GM12878 (cell line): ENCODE data around the gene LEPR. TPM values are rescaled to one million over a fixed set of nuclear protein-coding genes. Genes with fewer than 3 reads are reported as not detected.

Experiments used
- ATAC-seq: fragments of 200-7000 bp; cut with Tn5 transposase; 3 replicates; pipeline ENCODE4 v1.9.1; 2020; ENCODE audit warnings: mild to moderate bottlenecking, moderate library complexity
- BruUV-seq: library from RNA; stranded (reverse); fragments of 400-500 nt; replicated peaks from 2 replicates; lab custom pipeline; 2021; lab: Mats Ljungman, UMichigan
- CTCF ChIA-PET: fragments of 300-600 bp; sonication (Branson Sonifier 250); formaldehyde crosslinking; extraction: SDS; loops from one replicate; lab custom pipeline; 2021; ENCODE audit warnings: inconsistent platforms; lab: Yijun Ruan, JAX
- POLR2A ChIA-PET: fragments of 350-600 bp; formaldehyde crosslinking; extraction: SDS; loops from one replicate; lab custom pipeline; 2021; ENCODE audit warnings: inconsistent platforms; lab: Charles Lee
- RAD21 ChIA-PET: fragments of 300-600 bp; sonication (Branson Sonifier 250); formaldehyde crosslinking; loops from one replicate; lab custom pipeline; 2023; ENCODE audit warnings: antibody characterized with exemption; ENCODE audit not compliant: unreplicated experiment; lab: Charles Lee
- SMC1A ChIA-PET: fragments of 300-600 bp; sonication (Branson Sonifier 250); formaldehyde crosslinking; loops from one replicate; lab custom pipeline; 2023; ENCODE audit not compliant: unreplicated experiment, uncharacterized antibody; lab: Charles Lee
- DNase-seq: peaks from one replicate; pipeline ENCODE4 v3.0.0-alpha.2; 2011; ENCODE audit warnings: low read depth, low spot score
- FAIRE-seq: peaks from 3 replicates; lab custom pipeline; 2011; peaks lifted over from hg19 to GRCh38; lab: Jason Lieb, UNC
- H2AFZ ChIP-seq: 2 replicates; pipeline ENCODE4 v1.6.0; 2011; ENCODE audit warnings: low read depth, low read length, control low read depth; ENCODE audit not compliant: control insufficient read depth
- H3K27ac ChIP-seq: 2 replicates; pipeline ENCODE4 v1.5.1; 2011; ENCODE audit warnings: control low read depth; ENCODE audit not compliant: control insufficient read depth, insufficient read depth
- H3K27me3 ChIP-seq, 2 experiments: replicated peaks in 1 of 2; 2 replicates each; pipeline versions ENCODE4 v1.6.0 to v1.6.1; 2011; ENCODE audit warnings: low read length in 1 of 2; ENCODE audit not compliant: control insufficient read depth in 2 of 2, insufficient read depth in 2 of 2
- H3K36me3 ChIP-seq, 2 experiments: 2 replicates each; pipeline ENCODE4 v1.5.1; 2011; ENCODE audit warnings: low read length in 1 of 2; ENCODE audit not compliant: control insufficient read depth in 2 of 2, insufficient read depth in 2 of 2
- H3K4me1 ChIP-seq: 2 replicates; pipeline ENCODE4 v1.6.1; 2011; ENCODE audit warnings: mild to moderate bottlenecking, low read length, moderate library complexity, mixed read lengths; ENCODE audit not compliant: control insufficient read depth, insufficient read depth
- H3K4me2 ChIP-seq: 2 replicates; pipeline ENCODE4 v1.6.0; 2011; ENCODE audit warnings: control low read depth; ENCODE audit not compliant: control insufficient read depth, insufficient read depth
- H3K4me3 ChIP-seq: fragments of 200-600 bp; sonication (generic); 2 replicates; pipeline ENCODE4 v1.5.1; 2016
- H3K79me2 ChIP-seq: 2 replicates; pipeline ENCODE4 v1.6.0; 2011; ENCODE audit warnings: low read length; ENCODE audit not compliant: control insufficient read depth, insufficient read depth
- H3K9ac ChIP-seq: 2 replicates; pipeline ENCODE4 v1.8.0; 2011; ENCODE audit warnings: low read length, control low read depth, mixed read lengths; ENCODE audit not compliant: control insufficient read depth, insufficient read depth
- H3K9me3 ChIP-seq: replicated peaks from 3 replicates; pipeline ENCODE4 v1.5.1; 2011; ENCODE audit warnings: mild to moderate bottlenecking, low read length; ENCODE audit not compliant: control insufficient read depth, insufficient read depth
- H4K20me1 ChIP-seq: 2 replicates; pipeline ENCODE4 v1.6.0; 2011; ENCODE audit not compliant: control insufficient read depth, insufficient read depth
- BACH1 ChIP-seq: fragments of 450-650 bp; IDR thresholded peaks from 2 replicates; pipeline ENCODE4 v1.6.1; 2017; ENCODE audit warnings: mild to moderate bottlenecking, borderline replicate concordance
- BCL11A ChIP-seq: IDR thresholded peaks from 2 replicates; pipeline ENCODE4 v1.6.1; 2011; ENCODE audit warnings: low read depth, low read length
- EGR1 ChIP-seq, 2 experiments: IDR thresholded peaks; 1 replicate in 1 of 2; 2 replicates in 1 of 2; pipeline ENCODE4 v1.6.1; 2011 to 2012; ENCODE audit warnings: low read depth in 2 of 2, low read length in 2 of 2, borderline replicate concordance in 1 of 2, mild to moderate bottlenecking in 1 of 2, moderate library complexity in 1 of 2
- EZH2 ChIP-seq: IDR thresholded peaks from 2 replicates; pipeline ENCODE4 v1.6.1; 2012; ENCODE audit warnings: low read depth, mild to moderate bottlenecking, control low read depth, inconsistent platforms, low read length, borderline replicate concordance; ENCODE audit not compliant: control insufficient read depth
- FOXK2 ChIP-seq: fragments of 450-650 bp; IDR thresholded peaks from 2 replicates; pipeline ENCODE4 v1.6.1; 2017; ENCODE audit warnings: mild to moderate bottlenecking, moderate library complexity
- HDAC2 ChIP-seq: fragments of 200-600 bp; sonication (generic); IDR thresholded peaks from 2 replicates; pipeline ENCODE4 v1.6.1; 2017
- IRF3 ChIP-seq: fragments of 450-650 bp; IDR thresholded peaks from 2 replicates; pipeline ENCODE4 v1.6.1; 2014; ENCODE audit warnings: mild to moderate bottlenecking
- PAX8 ChIP-seq: fragments of 450-650 bp; IDR thresholded peaks from 2 replicates; pipeline ENCODE4 v1.6.1; 2017; ENCODE audit warnings: mild to moderate bottlenecking, moderate library complexity
- RBBP5 ChIP-seq: fragments of 200-600 bp; sonication (generic); conservative IDR thresholded peaks from 2 replicates; pipeline ENCODE4 v1.6.1; 2016
- SMAD5 ChIP-seq: IDR thresholded peaks from 2 replicates; pipeline ENCODE4 v1.6.1; 2016; ENCODE audit warnings: antibody characterized with exemption, low read depth
- STAT1 ChIP-seq: fragments of 450-650 bp; conservative IDR thresholded peaks from 2 replicates; pipeline ENCODE4 v1.6.1; 2014; ENCODE audit warnings: antibody characterized with exemption, mild to moderate bottlenecking
- SUPT20H ChIP-seq: IDR thresholded peaks from 2 replicates; pipeline ENCODE4 v1.6.1; 2011; ENCODE audit warnings: low read depth, mild to moderate bottlenecking, low read length, moderate library complexity, borderline replicate concordance; ENCODE audit not compliant: control insufficient read depth
- WRNIP1 ChIP-seq: IDR thresholded peaks from 2 replicates; pipeline ENCODE4 v1.6.1; 2011; ENCODE audit warnings: low read depth, low read length, improper control_type of control experiment, borderline replicate concordance
- YBX1 ChIP-seq: fragments of 450-650 bp; IDR thresholded peaks from 2 replicates; pipeline ENCODE4 v1.6.1; 2016; ENCODE audit warnings: antibody characterized with exemption
- WGBS: methylation state at CpG from one replicate; pipeline ENCODE4 v1.1.6; 2016; ENCODE audit warnings: low lambda C conversion rate; ENCODE audit not compliant: insufficient replicate concordance, insufficient coverage; ENCODE audit errors: missing lambda C conversion rate; 5-methylcytosine and 5-hydroxymethylcytosine counted together
- in situ Hi-C: fragments of 300-500 bp; cut with MboI; formaldehyde crosslinking; loops from 9 replicates; pipeline ENCODE4 v1.14.3; 2018; ENCODE audit warnings: mixed read lengths
- intact Hi-C: fragments of 100-400 bp; cut with micrococcal nuclease; formaldehyde crosslinking; loops from one replicate; pipeline ENCODE4 v1.14.2; 2022; ENCODE audit not compliant: unreplicated experiment
- polyA plus RNA-seq, 11 experiments: library from polyadenylated mRNA; depleted of rRNA in 4 of 11; unstranded in 6 of 11; stranded (reverse) in 5 of 11; fragments of >200 nt; fragmentation: Nextera tagmentation in 4 of 11; fragmentation: Illumina TruSeq in 1 of 11; extraction: Ambion mirVana in 4 of 11; extraction: Trizol in 1 of 11; gene quantifications; 1 replicate in 1 of 11; 2 replicates in 10 of 11; pipeline versions ENCODE4 v1.2.1 to v1.2.3, GENCODE V29; 2011 to 2016; ENCODE audit warnings: inconsistent platforms in 2 of 11, missing spikeins in 2 of 11, low read depth in 1 of 11
- total RNA-seq, 4 experiments: library from RNA; depleted of rRNA in 3 of 4; stranded (reverse); fragments of >200 nt in 3 of 4; fragmentation: Illumina TruSeq in 1 of 4; extraction: Trizol in 1 of 4; gene quantifications; 2 replicates each; pipeline versions ENCODE4 v1.2.1 to v1.2.3, GENCODE V29; 2013 to 2021
- TF ChIP-seq, protein P1 (sequence below): fragments of 450-650 bp; IDR thresholded peaks from 2 replicates; pipeline ENCODE4 v1.6.1; 2016; ENCODE audit warnings: mild to moderate bottlenecking

Gene LEPR
- total and polyA plus RNA-seq, 10 of the 15 experiments (the other 5 are each of a cell fraction or from before 2014, with no cell fraction given) = 0.49 to 3.7 (median 1.2) TPM

- Histone ChIP-seq H3K27me3 (no peaks in the 10 kb centered on the region), H3K4me1 (no peaks in the 10 kb centered on the region), H3K9me3 (no peaks in the 10 kb centered on the region), H4K20me1 (no peaks in the 10 kb centered on the region), H3K27ac (no peak overlapping the region), H2AFZ (no peak overlapping the region), H3K4me2 (no peak overlapping the region), H3K9ac (no peak overlapping the region), H3K79me2 (no peaks in the 10 kb centered on the region), H3K36me3 (no peaks in the 10 kb centered on the region), H3K4me3 (no peak overlapping the region)
- ChIA-PET CTCF (interaction anchor here (0.8 to 2.0 kb wide), 2 partner anchors 10 to 18 kb away, joined by 3 to 8 read pairs; no protein-coding TSS in a partner anchor), RAD21 (no interaction called here), POLR2A (no interaction called here), SMC1A (interaction anchor here (0.9 to 1.4 kb wide), 4 partner anchors 9 to 22 kb away, joined by 3 to 4 read pairs (median 3); no protein-coding TSS in a partner anchor)
- ATAC-seq (no peak), DNase-seq (no peak), FAIRE-seq (no peak)
- TF ChIP-seq PAX8 = no peak
- no peak for TF ChIP-seq EZH2
- no peak for TF ChIP-seq EGR1 (IDR thresholded peaks at IDR 0.05; ENCODE audit: borderline replicate concordance in 1 of 2, low read depth in 2 of 2, low read length in 2 of 2)
- intact Hi-C loops (no loop called here), in situ Hi-C loops (no loop called here)
- no TSS peak for BruUV-seq
- whole genome bisulfite sequencing = 0% methylated on average over 1 of the region's 1 CpG
Observed at GRCh38 chr1:65440915-65441314, 20.4 kb downstream of the LEPR start.

DNA sequence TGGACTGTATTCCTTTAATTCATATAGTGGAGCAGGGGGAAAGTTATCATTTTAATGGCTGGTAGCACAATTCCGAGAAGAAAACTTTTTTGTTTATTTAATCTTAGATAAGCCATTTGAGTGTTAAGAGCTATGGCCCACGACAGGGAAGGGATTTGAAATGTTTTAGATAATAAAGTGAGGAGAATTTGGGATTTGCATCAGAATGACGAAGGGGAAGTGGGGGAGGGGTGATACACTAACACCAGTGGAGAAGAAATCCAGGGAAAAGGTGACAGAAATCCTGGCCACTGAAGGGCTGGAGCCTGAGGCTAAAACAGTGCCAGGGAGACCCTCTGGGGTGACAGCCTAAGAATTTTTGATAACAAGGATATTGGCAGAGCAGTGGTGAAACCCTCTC is 21.0 kb downstream of the LEPR start:
- SMC1A ChIA-PET = interaction anchor here (0.9 to 1.4 kb wide), 3 partner anchors 18 to 22 kb away, joined by 3 to 4 read pairs (median 3); no protein-coding TSS in a partner anchor
- H4K20me1 ChIP-seq = no peaks in the 10 kb centered on the region
- RAD21 ChIA-PET = no interaction called here
- WGBS = 43% methylated on average over 3 of the region's 3 CpGs
- H3K4me1 ChIP-seq = no peaks in the 10 kb centered on the region
- CTCF ChIA-PET = interaction anchor here (0.8 to 2.0 kb wide), 2 partner anchors 11 to 18 kb away, joined by 3 to 8 read pairs; no protein-coding TSS in a partner anchor
- H3K79me2 ChIP-seq = no peaks in the 10 kb centered on the region
- no peaks in the 10 kb centered on the region for H3K9me3 ChIP-seq
- no peak for DNase-seq
- no peak overlapping the region for H3K4me3 ChIP-seq
- BruUV-seq = no TSS peak
- no peaks in the 10 kb centered on the region for H3K27me3 ChIP-seq
- no peak for ATAC-seq
- TF ChIP-seq SUPT20H = no peak
- TF ChIP-seq RBBP5 = no peak
- TF ChIP-seq YBX1 = no peak
- TF ChIP-seq HDAC2 = no peak
- no peak for TF ChIP-seq STAT1
- TF ChIP-seq, protein P1, sequence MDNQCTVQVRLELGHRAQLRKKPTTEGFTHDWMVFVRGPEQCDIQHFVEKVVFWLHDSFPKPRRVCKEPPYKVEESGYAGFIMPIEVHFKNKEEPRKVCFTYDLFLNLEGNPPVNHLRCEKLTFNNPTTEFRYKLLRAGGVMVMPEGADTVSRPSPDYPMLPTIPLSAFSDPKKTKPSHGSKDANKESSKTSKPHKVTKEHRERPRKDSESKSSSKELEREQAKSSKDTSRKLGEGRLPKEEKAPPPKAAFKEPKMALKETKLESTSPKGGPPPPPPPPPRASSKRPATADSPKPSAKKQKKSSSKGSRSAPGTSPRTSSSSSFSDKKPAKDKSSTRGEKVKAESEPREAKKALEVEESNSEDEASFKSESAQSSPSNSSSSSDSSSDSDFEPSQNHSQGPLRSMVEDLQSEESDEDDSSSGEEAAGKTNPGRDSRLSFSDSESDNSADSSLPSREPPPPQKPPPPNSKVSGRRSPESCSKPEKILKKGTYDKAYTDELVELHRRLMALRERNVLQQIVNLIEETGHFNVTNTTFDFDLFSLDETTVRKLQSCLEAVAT = no peak
- no peak for TF ChIP-seq WRNIP1
- no peak for TF ChIP-seq FOXK2
- no peak for TF ChIP-seq BACH1
- no peak for TF ChIP-seq IRF3
- TF ChIP-seq SMAD5 = no peak
- TF ChIP-seq BCL11A = no peak
- TF ChIP-seq, all 136 proteins: peak for 0
- no peak overlapping the region for H3K4me2 ChIP-seq
- intact Hi-C loops = no loop called here
- in situ Hi-C loops = no loop called here
- no peak for FAIRE-seq
- no peak overlapping the region for H3K9ac ChIP-seq
- POLR2A ChIA-PET = interaction anchor here (0.5 kb wide), 1 partner anchor 38 kb away, joined by 4 read pairs; no protein-coding TSS in a partner anchor
- no peaks in the 10 kb centered on the region for H3K36me3 ChIP-seq
- H2AFZ ChIP-seq = no peak overlapping the region
- no peak overlapping the region for H3K27ac ChIP-seq
